AG09319 (cell line): ENCODE measurements around the gene DNAJC15.

Experiments used
- DNase-seq: peaks from one replicate; pipeline ENCODE4 v3.0.0-alpha.2; 2010; ENCODE audit warnings: low read depth; ENCODE audit errors: extremely low read depth
- CTCF ChIP-seq: IDR thresholded peaks from 2 replicates; pipeline ENCODE4 v1.5.1; 2011; ENCODE audit warnings: low read depth, mild to moderate bottlenecking, inconsistent platforms, low read length, moderate library complexity

Gene DNAJC15

GRCh38 chr13:43156916-43157315 is 133.5 kb downstream of the DNAJC15 start:
- DNase-seq: no peak
- no peak for TF ChIP-seq CTCF

GRCh38 chr13:43157796-43158195 is 134.4 kb downstream of the DNAJC15 start:
- no peak for TF ChIP-seq CTCF
- no peak for DNase-seq

- no peak for DNase-seq
- TF ChIP-seq CTCF: no peak
Measured at GRCh38 chr13:43158516-43158915, 135.1 kb downstream of the DNAJC15 start.

- DNase-seq: peak; percentile 29
- TF ChIP-seq CTCF: peak; percentile 21
Measured at GRCh38 chr13:43159026-43159461, 135.7 kb downstream of the DNAJC15 start.
